Measurements from ENCODE around the gene CDK18.

Gene CDK18

GRCh38 chr1:205495237-205495823 lies 9.1 kb upstream of the CDK18 start (continued):
- TF ChIP-seq ZBTB17 (tag by site-specific recombination; IDR thresholded peaks at IDR 0.05) (peak; percentile 72), ZNF157 (tag by site-specific recombination; IDR thresholded peaks at IDR 0.05) (no peak), ZNF660 (tag by site-specific recombination; IDR thresholded peaks at IDR 0.05) (no peak), ZNF146 (tag by site-specific recombination; IDR thresholded peaks at IDR 0.05) (no peak), EGR2 (tag by site-specific recombination; IDR thresholded peaks at IDR 0.05; ENCODE audit: low read depth) (0 out of 2 replicates have a peak, but pooled peaks have one; percentile 34), ZNF677 (tag by site-specific recombination; IDR thresholded peaks at IDR 0.05) (no peak), ZNF701 (tag by site-specific recombination; IDR thresholded peaks at IDR 0.05) (no peak), ZNF274 (IDR thresholded peaks at IDR 0.05; ENCODE audit: low read length) (no peak), ZNF274 (tag by site-specific recombination; IDR thresholded peaks at IDR 0.05; ENCODE audit: borderline replicate concordance) (no peak), ZNF2 (tag by site-specific recombination; IDR thresholded peaks at IDR 0.05) (peak; percentile 77; the same call in 1 of the 2 replicates), ZSCAN30 (tag by site-specific recombination; IDR thresholded peaks at IDR 0.05) (peak; percentile 69; the same call in 1 of the 2 replicates), ZNF596 (tag by site-specific recombination; IDR thresholded peaks at IDR 0.05) (peak; percentile 76), ZNF621 (tag by site-specific recombination; IDR thresholded peaks at IDR 0.05) (no peak), ZEB2 (tag by site-specific recombination; IDR thresholded peaks at IDR 0.05) (peak; percentile 83), ZNF530 (tag by site-specific recombination; IDR thresholded peaks at IDR 0.05; ENCODE audit: low read depth) (no peak), ZNF692 (tag by site-specific recombination; IDR thresholded peaks at IDR 0.05) (peak; percentile 71; the same call in 1 of the 2 replicates), ZBTB26 (tag by site-specific recombination; optimal IDR thresholded peaks at IDR 0.05) (no peak), ZNF777 (tag by site-specific recombination; IDR thresholded peaks at IDR 0.05; ENCODE audit: borderline replicate concordance) (no peak), ZNF830 (tag by site-specific recombination; IDR thresholded peaks at IDR 0.05; ENCODE audit: low read depth) (no peak), ZBTB1 (tag by site-specific recombination; IDR thresholded peaks at IDR 0.05) (no peak), ZNF23 (tag by site-specific recombination; IDR thresholded peaks at IDR 0.05; ENCODE audit: borderline replicate concordance) (no peak), WT1 (tag by site-specific recombination; IDR thresholded peaks at IDR 0.05) (peak; percentile 88), ZNF335 (tag by site-specific recombination; conservative IDR thresholded peaks at IDR 0.05) (0 out of 2 replicates have a peak, but pooled peaks have one; percentile 22), ZNF843 (tag by site-specific recombination; IDR thresholded peaks at IDR 0.05) (peak; percentile 81), KLF1 (tag by site-specific recombination; IDR thresholded peaks at IDR 0.05) (peak; percentile 44; the same call in 1 of the 2 replicates), ZNF623 (tag by site-specific recombination; IDR thresholded peaks at IDR 0.05) (no peak), YY2 (tag by site-specific recombination; IDR thresholded peaks at IDR 0.05) (no peak), ZNF560 (tag by site-specific recombination; IDR thresholded peaks at IDR 0.05; ENCODE audit: borderline replicate concordance) (no peak), SCRT1 (tag by site-specific recombination; IDR thresholded peaks at IDR 0.05; ENCODE audit: borderline replicate concordance) (no peak), PRDM1 (tag by site-specific recombination; IDR thresholded peaks at IDR 0.05) (peak; percentile 33), KLF10 (tag by site-specific recombination; IDR thresholded peaks at IDR 0.05) (0 out of 2 replicates have a peak, but pooled peaks have one; percentile 26), HOXC10 (CRISPR knock-in tag; IDR thresholded peaks at IDR 0.05) (no peak)
- TF ChIP-seq, protein P1, sequence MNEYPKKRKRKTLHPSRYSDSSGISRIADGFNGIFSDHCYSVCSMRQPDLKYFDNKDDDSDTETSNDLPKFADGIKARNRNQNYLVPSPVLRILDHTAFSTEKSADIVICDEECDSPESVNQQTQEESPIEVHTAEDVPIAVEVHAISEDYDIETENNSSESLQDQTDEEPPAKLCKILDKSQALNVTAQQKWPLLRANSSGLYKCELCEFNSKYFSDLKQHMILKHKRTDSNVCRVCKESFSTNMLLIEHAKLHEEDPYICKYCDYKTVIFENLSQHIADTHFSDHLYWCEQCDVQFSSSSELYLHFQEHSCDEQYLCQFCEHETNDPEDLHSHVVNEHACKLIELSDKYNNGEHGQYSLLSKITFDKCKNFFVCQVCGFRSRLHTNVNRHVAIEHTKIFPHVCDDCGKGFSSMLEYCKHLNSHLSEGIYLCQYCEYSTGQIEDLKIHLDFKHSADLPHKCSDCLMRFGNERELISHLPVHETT (tag by site-specific recombination; IDR thresholded peaks at IDR 0.05) = no peak
- TF ChIP-seq, protein P2, sequence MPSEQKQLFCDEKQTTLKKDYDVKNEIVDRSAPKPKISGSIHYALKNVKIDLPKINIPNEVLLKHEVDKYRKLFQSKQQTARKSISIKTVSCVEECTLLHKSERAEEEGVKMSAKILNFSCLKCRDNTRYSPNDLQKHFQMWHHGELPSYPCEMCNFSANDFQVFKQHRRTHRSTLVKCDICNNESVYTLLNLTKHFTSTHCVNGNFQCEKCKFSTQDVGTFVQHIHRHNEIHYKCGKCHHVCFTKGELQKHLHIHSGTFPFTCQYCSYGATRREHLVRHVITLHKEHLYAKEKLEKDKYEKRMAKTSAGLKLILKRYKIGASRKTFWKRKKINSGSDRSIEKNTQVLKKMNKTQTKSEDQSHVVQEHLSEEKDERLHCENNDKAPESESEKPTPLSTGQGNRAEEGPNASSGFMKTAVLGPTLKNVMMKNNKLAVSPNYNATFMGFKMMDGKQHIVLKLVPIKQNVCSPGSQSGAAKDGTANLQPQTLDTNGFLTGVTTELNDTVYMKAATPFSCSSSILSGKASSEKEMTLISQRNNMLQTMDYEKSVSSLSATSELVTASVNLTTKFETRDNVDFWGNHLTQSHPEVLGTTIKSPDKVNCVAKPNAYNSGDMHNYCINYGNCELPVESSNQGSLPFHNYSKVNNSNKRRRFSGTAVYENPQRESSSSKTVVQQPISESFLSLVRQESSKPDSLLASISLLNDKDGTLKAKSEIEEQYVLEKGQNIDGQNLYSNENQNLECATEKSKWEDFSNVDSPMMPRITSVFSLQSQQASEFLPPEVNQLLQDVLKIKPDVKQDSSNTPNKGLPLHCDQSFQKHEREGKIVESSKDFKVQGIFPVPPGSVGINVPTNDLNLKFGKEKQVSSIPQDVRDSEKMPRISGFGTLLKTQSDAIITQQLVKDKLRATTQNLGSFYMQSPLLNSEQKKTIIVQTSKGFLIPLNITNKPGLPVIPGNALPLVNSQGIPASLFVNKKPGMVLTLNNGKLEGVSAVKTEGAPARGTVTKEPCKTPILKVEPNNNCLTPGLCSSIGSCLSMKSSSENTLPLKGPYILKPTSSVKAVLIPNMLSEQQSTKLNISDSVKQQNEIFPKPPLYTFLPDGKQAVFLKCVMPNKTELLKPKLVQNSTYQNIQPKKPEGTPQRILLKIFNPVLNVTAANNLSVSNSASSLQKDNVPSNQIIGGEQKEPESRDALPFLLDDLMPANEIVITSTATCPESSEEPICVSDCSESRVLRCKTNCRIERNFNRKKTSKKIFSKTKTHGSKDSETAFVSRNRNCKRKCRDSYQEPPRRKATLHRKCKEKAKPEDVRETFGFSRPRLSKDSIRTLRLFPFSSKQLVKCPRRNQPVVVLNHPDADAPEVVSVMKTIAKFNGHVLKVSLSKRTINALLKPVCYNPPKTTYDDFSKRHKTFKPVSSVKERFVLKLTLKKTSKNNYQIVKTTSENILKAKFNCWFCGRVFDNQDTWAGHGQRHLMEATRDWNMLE (tag by site-specific recombination; conservative IDR thresholded peaks at IDR 0.05; ENCODE audit: low read depth) = no peak

Data from HEK293 (cell line).